Hepatocyte (in vitro differentiated cells): ENCODE data around the gene LMAN2.

ENCODE experiments used
- CTCF ChIP-seq: fragments of 200-600 bp; sonication (generic); IDR thresholded peaks from 2 replicates; pipeline ENCODE4 v1.5.1; 2016; ENCODE audit warnings: antibody characterized with exemption, mild to moderate bottlenecking; ENCODE audit not compliant: poor library complexity
- EZH2phosphoT487 ChIP-seq: fragments of 200-600 bp; sonication (generic); IDR thresholded peaks from one replicate; pipeline ENCODE4 v1.6.1; 2018; ENCODE audit warnings: antibody characterized with exemption, mild to moderate bottlenecking, low read depth, moderate library complexity; ENCODE audit not compliant: unreplicated experiment, severe bottlenecking

GRCh38 chr5:177396807-177397206 is 45.3 kb upstream of the LMAN2 start:
- TF ChIP-seq CTCF (no peak), EZH2phosphoT487 (no peak)
